ENCODE measurements around the gene SERPINB1. TPM values are rescaled to one million over a fixed set of nuclear protein-coding genes. Genes with fewer than 3 reads are reported as not detected.

Gene SERPINB1
- total and polyA plus RNA-seq, 9 of the 15 experiments (the other 6 are each of a cell fraction or from before 2014, with no cell fraction given), result 33.9 to 108 (median 63.8) TPM

GRCh38 chr6:2857580-2858337 lies 16.1 kb upstream of the SERPINB1 start (continued):
- TF ChIP-seq HMGN3 (IDR thresholded peaks at IDR 0.05; ENCODE audit: borderline replicate concordance, extremely low read depth, insufficient read length, low read depth, low read length) (no peak), ZFPM2 (CRISPR knock-in tag; IDR thresholded peaks at IDR 0.05) (peak; percentile 12; the same call in 1 of the 2 replicates), MAFK (IDR thresholded peaks at IDR 0.05; ENCODE audit: low read length) (no peak), ZNF263 (CRISPR knock-in tag; IDR thresholded peaks at IDR 0.05; ENCODE audit: borderline replicate concordance) (0 out of 2 replicates have a peak, but pooled peaks have one; percentile 61), ADNP (tag; IDR thresholded peaks at IDR 0.05) (no peak), HDAC2 (IDR thresholded peaks at IDR 0.05) (peak; percentile 74), ZNF384 (IDR thresholded peaks at IDR 0.05; ENCODE audit: low read depth, low read length) (peak; percentile 97), POLR3G (IDR thresholded peaks at IDR 0.05; ENCODE audit: extremely low read depth, insufficient read length, insufficient replicate concordance) (no peak), ATF3 (IDR thresholded peaks at IDR 0.05) (peak; percentile 71), ATF3 (CRISPR knock-in tag; conservative IDR thresholded peaks at IDR 0.05) (0 out of 2 replicates have a peak, but pooled peaks have one; percentile 41), ZKSCAN3 (CRISPR knock-in tag; IDR thresholded peaks at IDR 0.05) (no peak), TAF9B (IDR thresholded peaks at IDR 0.05; ENCODE audit: partially characterized antibody) (peak; percentile 81), SMARCB1 (IDR thresholded peaks at IDR 0.05; ENCODE audit: insufficient read length, low read depth) (no peak), MEF2D (tag; conservative IDR thresholded peaks at IDR 0.05; ENCODE audit: low read depth) (peak; percentile 64; the same call in 1 of the 2 replicates), SMARCE1 (IDR thresholded peaks at IDR 0.05) (peak; percentile 85), SRF (CRISPR knock-in tag; IDR thresholded peaks at IDR 0.05) (no peak), GABPB1 (CRISPR knock-in tag; IDR thresholded peaks at IDR 0.05) (peak; percentile 11; the same call in 1 of the 2 replicates), KDM2B (CRISPR knock-in tag; IDR thresholded peaks at IDR 0.05) (no peak), NKRF (IDR thresholded peaks at IDR 0.05; ENCODE audit: borderline replicate concordance) (no peak), KDM5B (IDR thresholded peaks at IDR 0.05; ENCODE audit: insufficient replicate concordance, low read depth, low read length) (peak; percentile 59), ZNF274 (IDR thresholded peaks at IDR 0.05; ENCODE audit: borderline replicate concordance, low read depth, low read length) (no peak), ZNF324 (CRISPR knock-in tag; IDR thresholded peaks at IDR 0.05) (no peak), PHB2 (IDR thresholded peaks at IDR 0.05; ENCODE audit: low read depth) (no peak), RBM17 (IDR thresholded peaks at IDR 0.05; ENCODE audit: borderline replicate concordance, low read depth, low read length) (no peak)
